ENCODE measurements around the gene TMEM244.

Gene TMEM244

DNA sequence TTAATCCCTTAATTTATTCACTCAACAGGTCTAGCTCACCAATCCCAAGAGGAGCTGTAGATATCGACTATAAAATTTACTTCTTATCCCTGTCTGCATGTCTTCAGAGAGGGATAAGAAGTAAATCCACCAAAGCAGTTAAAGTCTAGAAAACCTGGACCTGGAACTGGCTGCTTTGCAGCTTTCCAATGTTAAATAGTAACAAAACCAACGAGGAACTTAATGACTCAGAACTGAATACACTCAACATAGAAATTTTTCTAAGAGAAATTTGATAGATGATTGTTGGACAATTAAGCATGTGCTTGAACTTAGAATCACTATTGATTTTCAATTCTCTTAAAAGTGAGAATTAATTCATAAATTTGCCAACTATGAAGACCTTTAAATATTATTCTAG, 11.5 kb upstream of the TMEM244 start:
- ChIA-PET CTCF (interaction anchor here (0.6 kb wide), 1 partner anchor 373 kb away, joined by 4 read pairs; no protein-coding TSS in a partner anchor), POLR2A (no interaction called here)
- TF ChIP-seq ARNT (IDR thresholded peaks at IDR 0.05) (no peak), TARDBP (IDR thresholded peaks at IDR 0.05) (no peak), FOXM1 (IDR thresholded peaks at IDR 0.05; ENCODE audit: borderline replicate concordance) (no peak), HDGF (IDR thresholded peaks at IDR 0.05; ENCODE audit: borderline replicate concordance) (no peak), NFRKB (IDR thresholded peaks at IDR 0.05) (no peak), L3MBTL2 (conservative IDR thresholded peaks at IDR 0.05) (no peak)
- DNase-seq (ENCODE audit: extremely low spot score), result no peak

DNA sequence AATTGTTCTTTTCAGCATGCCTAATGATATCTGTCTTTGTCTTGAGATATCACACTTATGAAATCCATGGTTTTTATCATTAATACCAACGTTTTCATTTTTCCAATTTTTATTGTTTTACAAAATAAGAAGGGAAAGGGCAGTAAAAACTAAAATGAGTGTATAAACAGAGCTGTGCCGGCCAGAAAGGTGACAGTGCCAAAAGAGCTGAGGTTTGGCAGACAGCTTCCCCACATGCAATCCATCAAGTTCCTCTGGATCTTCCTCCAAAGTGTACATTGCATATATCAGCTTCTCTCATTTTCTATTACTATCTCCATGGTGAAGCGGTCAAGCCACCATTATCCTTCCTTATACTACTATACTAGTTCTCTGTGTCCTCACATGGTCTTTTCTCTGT, 10.1 kb upstream of the TMEM244 start:
- POLR2A ChIA-PET, result no interaction called here
- CTCF ChIA-PET, result no interaction called here
- no peak for DNase-seq (ENCODE audit: extremely low spot score)
- TF ChIP-seq LEF1 (IDR thresholded peaks at IDR 0.05; ENCODE audit: borderline replicate concordance) (no peak), ZNF384 (IDR thresholded peaks at IDR 0.05) (no peak), TARDBP (IDR thresholded peaks at IDR 0.05) (no peak), SP1 (IDR thresholded peaks at IDR 0.05) (no peak), FOXA1 (IDR thresholded peaks at IDR 0.05) (no peak), FOXK2 (IDR thresholded peaks at IDR 0.05) (no peak), CTBP1 (IDR thresholded peaks at IDR 0.05; ENCODE audit: borderline replicate concordance) (no peak), HDGF (IDR thresholded peaks at IDR 0.05; ENCODE audit: borderline replicate concordance) (no peak), ELF4 (IDR thresholded peaks at IDR 0.05) (no peak), SUZ12 (IDR thresholded peaks at IDR 0.05) (no peak), ARNT (IDR thresholded peaks at IDR 0.05) (no peak), FOXM1 (IDR thresholded peaks at IDR 0.05; ENCODE audit: borderline replicate concordance) (no peak), BHLHE40 (IDR thresholded peaks at IDR 0.05; ENCODE audit: borderline replicate concordance) (no peak), NFRKB (IDR thresholded peaks at IDR 0.05) (no peak), L3MBTL2 (conservative IDR thresholded peaks at IDR 0.05) (no peak)
- TF ChIP-seq, protein P1, sequence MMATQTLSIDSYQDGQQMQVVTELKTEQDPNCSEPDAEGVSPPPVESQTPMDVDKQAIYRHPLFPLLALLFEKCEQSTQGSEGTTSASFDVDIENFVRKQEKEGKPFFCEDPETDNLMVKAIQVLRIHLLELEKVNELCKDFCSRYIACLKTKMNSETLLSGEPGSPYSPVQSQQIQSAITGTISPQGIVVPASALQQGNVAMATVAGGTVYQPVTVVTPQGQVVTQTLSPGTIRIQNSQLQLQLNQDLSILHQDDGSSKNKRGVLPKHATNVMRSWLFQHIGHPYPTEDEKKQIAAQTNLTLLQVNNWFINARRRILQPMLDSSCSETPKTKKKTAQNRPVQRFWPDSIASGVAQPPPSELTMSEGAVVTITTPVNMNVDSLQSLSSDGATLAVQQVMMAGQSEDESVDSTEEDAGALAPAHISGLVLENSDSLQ (IDR thresholded peaks at IDR 0.05), result no peak

DNA sequence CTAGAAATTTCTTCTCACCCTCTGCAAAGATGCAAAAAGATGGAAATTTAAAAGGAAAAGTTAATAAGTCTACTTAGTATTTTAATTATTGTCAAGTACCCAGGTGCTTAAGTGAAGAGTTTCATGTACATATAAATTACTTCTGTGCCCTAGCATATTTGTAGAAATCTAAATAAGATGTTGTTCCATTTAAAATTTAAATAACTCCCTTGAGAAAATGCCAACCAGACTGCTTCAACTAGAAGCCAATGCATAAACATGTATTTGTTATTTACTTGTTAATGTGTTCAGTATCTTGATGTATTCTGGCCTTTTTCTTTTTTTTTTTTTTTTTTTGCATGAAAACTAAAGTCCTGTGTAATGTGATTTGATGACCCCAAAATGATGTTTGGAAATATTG, 6.3 kb upstream of the TMEM244 start:
- CTCF ChIA-PET, result interaction anchor here (0.6 kb wide), 1 partner anchor 14 kb away, joined by 3 read pairs; no protein-coding TSS in a partner anchor
- POLR2A ChIA-PET, result no interaction called here
- TF ChIP-seq ELF4 (IDR thresholded peaks at IDR 0.05), result no peak
- no peak for TF ChIP-seq FOXM1 (IDR thresholded peaks at IDR 0.05; ENCODE audit: borderline replicate concordance)
- no peak for DNase-seq (ENCODE audit: extremely low spot score)

DNA sequence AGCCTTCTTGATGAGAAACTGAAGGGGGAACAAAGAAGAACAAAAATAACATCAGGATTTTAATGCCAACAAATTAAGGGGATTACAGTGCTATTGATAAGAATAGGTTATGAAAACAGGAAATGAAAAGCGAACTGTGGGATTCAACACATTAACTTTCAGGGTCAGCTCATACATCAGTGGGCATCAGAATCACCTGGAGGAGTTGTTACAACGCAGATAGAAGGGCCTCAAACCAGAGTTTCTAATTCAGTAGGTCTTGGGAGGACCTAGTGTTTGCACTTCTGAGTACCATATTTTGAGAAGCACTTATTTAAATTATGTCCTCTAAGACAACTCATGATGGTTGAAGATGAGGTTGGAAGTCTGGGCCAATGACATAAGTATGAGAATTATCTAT, 5.6 kb upstream of the TMEM244 start:
- TF ChIP-seq NFRKB (IDR thresholded peaks at IDR 0.05), result no peak
- TF ChIP-seq FOXK2 (IDR thresholded peaks at IDR 0.05), result no peak
- no peak for TF ChIP-seq HDGF (IDR thresholded peaks at IDR 0.05; ENCODE audit: borderline replicate concordance)
- TF ChIP-seq ARNT (IDR thresholded peaks at IDR 0.05), result no peak
- no peak for TF ChIP-seq FOXA1 (IDR thresholded peaks at IDR 0.05)
- TF ChIP-seq SP1 (IDR thresholded peaks at IDR 0.05), result no peak
- no peak for TF ChIP-seq ZNF384 (IDR thresholded peaks at IDR 0.05)
- TF ChIP-seq FOXM1 (IDR thresholded peaks at IDR 0.05; ENCODE audit: borderline replicate concordance), result no peak
- no peak for TF ChIP-seq SUZ12 (IDR thresholded peaks at IDR 0.05)
- no peak for TF ChIP-seq TARDBP (IDR thresholded peaks at IDR 0.05)
- no peak for TF ChIP-seq L3MBTL2 (conservative IDR thresholded peaks at IDR 0.05)
- TF ChIP-seq ELF4 (IDR thresholded peaks at IDR 0.05), result no peak
- no peak for TF ChIP-seq LEF1 (IDR thresholded peaks at IDR 0.05; ENCODE audit: borderline replicate concordance)
- no peak for TF ChIP-seq CTBP1 (IDR thresholded peaks at IDR 0.05; ENCODE audit: borderline replicate concordance)
- TF ChIP-seq, protein P1 (IDR thresholded peaks at IDR 0.05), result no peak
- ChIA-PET POLR2A (no interaction called here), CTCF (no interaction called here)
- DNase-seq (ENCODE audit: extremely low spot score), result no peak

DNA sequence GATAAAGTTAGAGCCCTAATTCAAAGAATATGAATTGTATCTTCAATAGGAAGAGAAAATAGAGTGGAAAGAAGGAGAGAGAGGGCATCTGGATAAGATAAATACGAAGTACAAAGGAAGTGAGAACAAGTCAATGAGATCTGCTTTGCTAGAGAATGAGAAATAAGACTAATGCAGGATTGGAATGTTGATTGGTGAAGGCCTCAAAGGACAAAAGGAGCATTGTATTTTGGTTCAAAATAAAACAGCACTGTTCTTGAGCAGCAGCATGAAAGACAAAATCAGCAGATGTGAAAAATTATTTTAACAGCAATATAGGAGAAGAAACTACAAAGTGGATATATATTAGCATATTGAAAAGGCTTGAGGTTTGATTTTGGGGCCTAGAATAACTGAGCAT, 5.1 kb upstream of the TMEM244 start:
- ChIA-PET POLR2A (no interaction called here), CTCF (no interaction called here)
- TF ChIP-seq ZNF384 (IDR thresholded peaks at IDR 0.05) (no peak), FOXA1 (IDR thresholded peaks at IDR 0.05) (no peak), ARNT (IDR thresholded peaks at IDR 0.05) (no peak), FOXK2 (IDR thresholded peaks at IDR 0.05) (no peak), CTBP1 (IDR thresholded peaks at IDR 0.05; ENCODE audit: borderline replicate concordance) (no peak), HDGF (IDR thresholded peaks at IDR 0.05; ENCODE audit: borderline replicate concordance) (no peak), BHLHE40 (IDR thresholded peaks at IDR 0.05; ENCODE audit: borderline replicate concordance) (no peak), TARDBP (IDR thresholded peaks at IDR 0.05) (no peak), SUZ12 (IDR thresholded peaks at IDR 0.05) (no peak), SP1 (IDR thresholded peaks at IDR 0.05) (no peak), L3MBTL2 (conservative IDR thresholded peaks at IDR 0.05) (no peak), NFRKB (IDR thresholded peaks at IDR 0.05) (no peak), FOXM1 (IDR thresholded peaks at IDR 0.05; ENCODE audit: borderline replicate concordance) (no peak), ELF4 (IDR thresholded peaks at IDR 0.05) (no peak), LEF1 (IDR thresholded peaks at IDR 0.05; ENCODE audit: borderline replicate concordance) (no peak)
- TF ChIP-seq, protein P1 (IDR thresholded peaks at IDR 0.05), result no peak
- no peak for DNase-seq (ENCODE audit: extremely low spot score)

DNA sequence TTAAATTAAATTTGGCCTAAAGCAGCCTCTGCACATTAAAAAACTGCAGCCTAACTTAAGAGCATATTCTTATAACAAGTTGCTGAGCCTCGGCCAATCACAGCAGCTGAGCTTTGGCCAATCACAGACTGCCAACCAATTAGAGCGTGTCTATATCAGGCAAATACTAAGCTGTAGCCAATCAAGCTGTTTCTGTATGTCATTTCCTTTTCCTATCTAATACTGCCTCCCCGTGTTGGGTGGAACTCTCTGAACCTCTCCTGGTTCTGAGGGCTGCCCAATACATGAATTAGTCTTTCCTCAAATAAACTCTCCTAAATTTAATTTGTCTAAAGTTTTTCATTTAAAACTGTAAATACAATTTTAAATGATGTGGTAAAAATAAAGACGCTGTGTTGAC, 3.9 kb upstream of the TMEM244 start:
- ChIA-PET CTCF (no interaction called here), POLR2A (no interaction called here)
- TF ChIP-seq FOXA1 (IDR thresholded peaks at IDR 0.05) (no peak), BHLHE40 (IDR thresholded peaks at IDR 0.05; ENCODE audit: borderline replicate concordance) (no peak), CTBP1 (IDR thresholded peaks at IDR 0.05; ENCODE audit: borderline replicate concordance) (no peak), SP1 (IDR thresholded peaks at IDR 0.05) (no peak), FOXK2 (IDR thresholded peaks at IDR 0.05) (no peak), ARNT (IDR thresholded peaks at IDR 0.05) (no peak), HDGF (IDR thresholded peaks at IDR 0.05; ENCODE audit: borderline replicate concordance) (no peak), SUZ12 (IDR thresholded peaks at IDR 0.05) (no peak), ELF4 (IDR thresholded peaks at IDR 0.05) (no peak), L3MBTL2 (conservative IDR thresholded peaks at IDR 0.05) (no peak), NFRKB (IDR thresholded peaks at IDR 0.05) (no peak), ZNF384 (IDR thresholded peaks at IDR 0.05) (no peak)
- DNase-seq (ENCODE audit: extremely low spot score), result no peak

All from HEK293T (cell line).